ENCODE results near the gene KLF2.

KLF2 gene

DNA sequence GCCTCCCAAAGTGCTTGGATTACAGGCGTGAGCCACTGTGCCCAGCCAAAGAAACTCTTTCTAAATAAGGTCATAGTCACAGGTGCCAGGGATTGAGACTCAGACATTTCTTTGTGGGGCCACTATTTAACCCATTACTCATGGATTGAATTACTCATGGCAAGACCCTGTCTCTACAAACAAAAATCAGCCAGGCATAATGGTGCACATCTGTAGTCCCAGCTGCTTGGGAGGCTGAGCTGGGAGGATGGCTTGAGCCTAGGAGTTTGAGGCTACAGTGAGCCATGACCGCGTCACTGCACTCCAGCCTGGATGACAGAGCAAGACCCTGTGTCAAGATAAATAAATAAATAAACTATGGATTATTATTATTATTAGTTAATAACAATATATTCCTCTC, 3.6 kb upstream of the KLF2 start:
- Histone ChIP-seq H2AFZ (ENCODE audit: low read length) (no peak overlapping the region), H3K79me2 (ENCODE audit: low read length) (peaks cover 9% of the 10 kb centered on the region), H3K27me3 (replicated peaks; ENCODE audit: insufficient read depth, low read length) (no peaks in the 10 kb centered on the region), H3K4me2 (ENCODE audit: low read depth, low read length) (no peak overlapping the region), H3K9ac (ENCODE audit: low read length) (no peak overlapping the region), H3K9me2 (replicated peaks; ENCODE audit: insufficient read depth, low read length) (no peaks in the 10 kb centered on the region), H3K27ac (ENCODE audit: low read length) (no peak overlapping the region), H3K36me3 (replicated peaks; ENCODE audit: insufficient read depth, low read length) (no peaks in the 10 kb centered on the region), H3K4me3 (ENCODE audit: low read length) (no peak overlapping the region), H3K4me1 (ENCODE audit: low read length) (peaks cover 5% of the 10 kb centered on the region; the same call in 1 of the 2 replicates), H3K9me3 (replicated peaks; ENCODE audit: insufficient read depth, low read length) (no peaks in the 10 kb centered on the region), H4K20me1 (ENCODE audit: insufficient read depth, low read length) (no peaks in the 10 kb centered on the region), H3F3A (ENCODE audit: insufficient read depth, low read length) (peaks cover 12% of the 10 kb centered on the region)
- no peak for TF ChIP-seq EZH2phosphoT487 (IDR thresholded peaks at IDR 0.05; ENCODE audit: low read length)
- no peak for TF ChIP-seq EZH2 (optimal IDR thresholded peaks at IDR 0.05; ENCODE audit: low read depth, low read length)
- TF ChIP-seq, protein P1, sequence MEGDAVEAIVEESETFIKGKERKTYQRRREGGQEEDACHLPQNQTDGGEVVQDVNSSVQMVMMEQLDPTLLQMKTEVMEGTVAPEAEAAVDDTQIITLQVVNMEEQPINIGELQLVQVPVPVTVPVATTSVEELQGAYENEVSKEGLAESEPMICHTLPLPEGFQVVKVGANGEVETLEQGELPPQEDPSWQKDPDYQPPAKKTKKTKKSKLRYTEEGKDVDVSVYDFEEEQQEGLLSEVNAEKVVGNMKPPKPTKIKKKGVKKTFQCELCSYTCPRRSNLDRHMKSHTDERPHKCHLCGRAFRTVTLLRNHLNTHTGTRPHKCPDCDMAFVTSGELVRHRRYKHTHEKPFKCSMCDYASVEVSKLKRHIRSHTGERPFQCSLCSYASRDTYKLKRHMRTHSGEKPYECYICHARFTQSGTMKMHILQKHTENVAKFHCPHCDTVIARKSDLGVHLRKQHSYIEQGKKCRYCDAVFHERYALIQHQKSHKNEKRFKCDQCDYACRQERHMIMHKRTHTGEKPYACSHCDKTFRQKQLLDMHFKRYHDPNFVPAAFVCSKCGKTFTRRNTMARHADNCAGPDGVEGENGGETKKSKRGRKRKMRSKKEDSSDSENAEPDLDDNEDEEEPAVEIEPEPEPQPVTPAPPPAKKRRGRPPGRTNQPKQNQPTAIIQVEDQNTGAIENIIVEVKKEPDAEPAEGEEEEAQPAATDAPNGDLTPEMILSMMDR (IDR thresholded peaks at IDR 0.05; ENCODE audit: low read length): no peak
- DNase-seq: no peak

- Histone ChIP-seq H3K9me3 (replicated peaks; ENCODE audit: insufficient read depth, low read length) (no peaks in the 10 kb centered on the region), H3K9ac (ENCODE audit: low read length) (peak overlapping the region; percentile 99), H3K9me2 (replicated peaks; ENCODE audit: insufficient read depth, low read length) (no peaks in the 10 kb centered on the region), H3K27ac (ENCODE audit: low read length) (peak overlapping the region; percentile 92), H3K4me3 (ENCODE audit: low read length) (peak overlapping the region; percentile 83), H3K27me3 (replicated peaks; ENCODE audit: insufficient read depth, low read length) (no peaks in the 10 kb centered on the region), H3K4me1 (ENCODE audit: low read length) (peaks cover 32% of the 10 kb centered on the region), H3F3A (ENCODE audit: insufficient read depth, low read length) (peaks cover 54% of the 10 kb centered on the region), H4K20me1 (ENCODE audit: insufficient read depth, low read length) (no peaks in the 10 kb centered on the region), H3K79me2 (ENCODE audit: low read length) (peaks cover 16% of the 10 kb centered on the region), H2AFZ (ENCODE audit: low read length) (no peak overlapping the region), H3K36me3 (replicated peaks; ENCODE audit: insufficient read depth, low read length) (no peaks in the 10 kb centered on the region), H3K4me2 (ENCODE audit: low read depth, low read length) (peak overlapping the region; percentile 64)
- DNase-seq: peak; percentile 59
- no peak for TF ChIP-seq EZH2phosphoT487 (IDR thresholded peaks at IDR 0.05; ENCODE audit: low read length)
- TF ChIP-seq EZH2 (optimal IDR thresholded peaks at IDR 0.05; ENCODE audit: low read depth, low read length): no peak
- TF ChIP-seq, protein P1 (IDR thresholded peaks at IDR 0.05; ENCODE audit: low read length): no peak
Observed at GRCh38 chr19:16325161-16325527, 518 bp downstream of the KLF2 start.

DNA sequence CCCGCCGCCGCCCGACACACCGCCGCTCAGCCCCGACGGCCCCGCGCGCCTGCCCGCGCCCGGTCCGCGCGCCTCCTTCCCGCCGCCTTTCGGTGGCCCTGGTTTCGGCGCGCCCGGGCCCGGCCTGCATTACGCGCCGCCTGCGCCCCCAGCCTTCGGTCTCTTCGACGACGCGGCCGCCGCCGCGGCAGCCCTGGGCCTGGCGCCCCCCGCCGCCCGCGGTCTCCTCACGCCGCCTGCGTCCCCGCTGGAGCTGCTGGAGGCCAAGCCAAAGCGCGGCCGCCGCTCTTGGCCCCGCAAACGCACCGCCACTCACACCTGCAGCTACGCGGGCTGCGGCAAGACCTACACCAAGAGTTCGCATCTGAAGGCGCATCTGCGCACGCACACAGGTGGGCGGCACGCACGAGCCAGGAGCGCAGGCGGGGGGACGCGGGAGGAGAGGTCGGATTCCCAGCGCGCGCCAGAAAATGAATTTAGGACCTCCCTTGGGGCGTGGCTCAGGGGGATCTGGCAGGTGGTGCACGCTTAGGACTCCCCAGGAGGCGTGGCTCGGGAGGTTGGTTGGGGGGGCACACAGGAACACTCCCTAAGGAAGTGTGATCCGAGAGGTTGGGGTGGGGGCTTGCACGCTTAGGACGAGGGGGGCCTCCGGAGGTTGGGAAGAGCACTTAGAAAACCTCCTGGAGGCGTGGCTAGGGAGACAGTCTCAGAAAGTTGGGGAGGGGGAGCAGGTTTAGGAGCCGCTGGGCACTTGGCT, 1.2 kb downstream of the KLF2 start:
- H3K79me2 ChIP-seq (ENCODE audit: low read length): peaks cover 16% of the 10 kb centered on the region
- peak; percentile 77 for DNase-seq
- TF ChIP-seq EZH2phosphoT487 (IDR thresholded peaks at IDR 0.05; ENCODE audit: low read length) (no peak), EZH2 (optimal IDR thresholded peaks at IDR 0.05; ENCODE audit: low read depth, low read length) (no peak)
- TF ChIP-seq, protein P1 (IDR thresholded peaks at IDR 0.05; ENCODE audit: low read length): no peak
- H3K4me2 ChIP-seq (ENCODE audit: low read depth, low read length): peak overlapping the region; percentile 87
- peaks cover 34% of the 10 kb centered on the region for H3K4me1 ChIP-seq (ENCODE audit: low read length)
- no peaks in the 10 kb centered on the region for H3K9me2 ChIP-seq (replicated peaks; ENCODE audit: insufficient read depth, low read length)
- peaks cover 60% of the 10 kb centered on the region for H3F3A ChIP-seq (ENCODE audit: insufficient read depth, low read length)
- H3K27ac ChIP-seq (ENCODE audit: low read length): peak overlapping the region; percentile 85
- no peak overlapping the region for H2AFZ ChIP-seq (ENCODE audit: low read length)
- no peaks in the 10 kb centered on the region for H3K36me3 ChIP-seq (replicated peaks; ENCODE audit: insufficient read depth, low read length)
- H4K20me1 ChIP-seq (ENCODE audit: insufficient read depth, low read length): no peaks in the 10 kb centered on the region
- H3K27me3 ChIP-seq (replicated peaks; ENCODE audit: insufficient read depth, low read length): no peaks in the 10 kb centered on the region
- peak overlapping the region; percentile 66 for H3K4me3 ChIP-seq (ENCODE audit: low read length)
- no peaks in the 10 kb centered on the region for H3K9me3 ChIP-seq (replicated peaks; ENCODE audit: insufficient read depth, low read length)
- H3K9ac ChIP-seq (ENCODE audit: low read length): peak overlapping the region; percentile 85
